ENCODE measurements around the gene IQCH. TPM values are rescaled to one million over a fixed set of nuclear protein-coding genes. Genes with fewer than 3 reads are reported as not detected.

IQCH gene
- polyA plus RNA-seq, 1 of the 3 experiments (the other 2 are of a cell fraction): 0.81 TPM

- ChIA-PET POLR2A (no interaction called here), CTCF (interaction anchor here (1.0 to 1.4 kb wide), 5 partner anchors 10 to 662 kb away, joined by 3 to 6 read pairs (median 3); no protein-coding TSS in a partner anchor)
- H3K27ac ChIP-seq (ENCODE audit: low read depth in 2 of 2, low read length in 1 of 2): peak overlapping the region; percentile 61 to 64
Measured at GRCh38 chr15:67548862-67549651, 294.5 kb downstream of the IQCH start.

GRCh38 chr15:67549736-67550135 is 295.1 kb downstream of the IQCH start:
- H3K4me2 ChIP-seq: no peak overlapping the region
- no peaks in the 10 kb centered on the region for H3K27me3 ChIP-seq (ENCODE audit: insufficient read depth)
- ChIA-PET CTCF (interaction anchor here (1.0 to 1.4 kb wide), 3 partner anchors 10 to 661 kb away, joined by 3 to 6 read pairs (median 3); no protein-coding TSS in a partner anchor), POLR2A (no interaction called here)
- H3K9me3 ChIP-seq: no peaks in the 10 kb centered on the region
- no peaks in the 10 kb centered on the region for H4K20me1 ChIP-seq (ENCODE audit: insufficient read depth)
- H3K4me1 ChIP-seq (ENCODE audit: control insufficient read depth in 1 of 2, insufficient read depth in 2 of 2, low read depth in 1 of 2, low read length in 1 of 2): peaks cover 18 to 30% of the 10 kb centered on the region in 2 experiments; a peak in 3 of 4 replicates
- H3K27ac ChIP-seq (ENCODE audit: low read depth in 2 of 2, low read length in 1 of 2): peak overlapping the region in 1 of 2 experiments; percentile 64; a peak in 2 of 4 replicates
- H3K4me3 ChIP-seq (ENCODE audit: low read depth in 2 of 2, low read length in 1 of 2): no peak overlapping the region
- H3F3A ChIP-seq (replicated peaks; ENCODE audit: insufficient read depth): peaks cover 11% of the 10 kb centered on the region
- DNase-seq: no peak
- peaks cover 13% of the 10 kb centered on the region; the same call in 1 of the 2 replicates for H3K79me2 ChIP-seq (ENCODE audit: insufficient read depth)
- no peaks in the 10 kb centered on the region for H3K9me2 ChIP-seq
- H3K36me3 ChIP-seq (replicated peaks in 1 of 2; ENCODE audit: control insufficient read depth in 1 of 2, insufficient read depth in 2 of 2, low read length in 1 of 2): peaks cover 17 to 27% of the 10 kb centered on the region in 2 experiments
- no peak overlapping the region for H3K9ac ChIP-seq
- H2AFZ ChIP-seq (ENCODE audit: low read depth): no peak overlapping the region
- WGBS (ENCODE audit: low lambda C conversion rate): 65% methylated on average over 3 of the region's 3 CpGs
- TF ChIP-seq PBX3 (IDR thresholded peaks at IDR 0.05) (no peak), USF1 (IDR thresholded peaks at IDR 0.05; ENCODE audit: borderline replicate concordance, low read depth) (no peak), SMC3 (IDR thresholded peaks at IDR 0.05; ENCODE audit: low read depth, low read length) (no peak), IRF3 (IDR thresholded peaks at IDR 0.05; ENCODE audit: low read depth, low read length) (no peak), GABPA (IDR thresholded peaks at IDR 0.05; ENCODE audit: low read depth) (no peak), MEF2A (IDR thresholded peaks at IDR 0.05; ENCODE audit: borderline replicate concordance, low read depth) (no peak), TEAD4 (IDR thresholded peaks at IDR 0.05; ENCODE audit: borderline replicate concordance, insufficient read depth) (no peak), TAF1 (IDR thresholded peaks at IDR 0.05; ENCODE audit: borderline replicate concordance, low read depth, low read length) (no peak), NRF1 (IDR thresholded peaks at IDR 0.05; ENCODE audit: low read depth, low read length) (no peak), CHD2 (IDR thresholded peaks at IDR 0.05; ENCODE audit: low read length, partially characterized antibody) (no peak), RCOR1 (IDR thresholded peaks at IDR 0.05; ENCODE audit: low read length) (no peak)

More at GRCh38 chr15:67548862-67549651, 294.5 kb downstream of the IQCH start:
- Histone ChIP-seq H3K36me3 (replicated peaks in 1 of 2; ENCODE audit: control insufficient read depth in 1 of 2, insufficient read depth in 2 of 2, low read length in 1 of 2) (peaks cover 17 to 27% of the 10 kb centered on the region in 2 experiments), H3K79me2 (ENCODE audit: insufficient read depth) (peaks cover 16% of the 10 kb centered on the region; the same call in 1 of the 2 replicates), H3K4me1 (ENCODE audit: control insufficient read depth in 1 of 2, insufficient read depth in 2 of 2, low read depth in 1 of 2, low read length in 1 of 2) (peaks cover 22 to 30% of the 10 kb centered on the region in 2 experiments; a peak in 3 of 4 replicates), H3K9me3 (no peaks in the 10 kb centered on the region), H3K4me3 (ENCODE audit: low read depth in 2 of 2, low read length in 1 of 2) (no peak overlapping the region), H3F3A (replicated peaks; ENCODE audit: insufficient read depth) (peaks cover 11% of the 10 kb centered on the region), H2AFZ (ENCODE audit: low read depth) (no peak overlapping the region), H3K4me2 (peak overlapping the region; percentile 16; the same call in 1 of the 2 replicates), H4K20me1 (ENCODE audit: insufficient read depth) (no peaks in the 10 kb centered on the region), H3K9ac (no peak overlapping the region; the same call in 1 of the 2 replicates), H3K9me2 (no peaks in the 10 kb centered on the region), H3K27me3 (ENCODE audit: insufficient read depth) (no peaks in the 10 kb centered on the region)
- WGBS (ENCODE audit: low lambda C conversion rate): 81% methylated on average over 8 of the region's 8 CpGs
- no peak for TF ChIP-seq CHD2 (IDR thresholded peaks at IDR 0.05; ENCODE audit: low read length, partially characterized antibody)
- TF ChIP-seq MEF2A (IDR thresholded peaks at IDR 0.05; ENCODE audit: borderline replicate concordance, low read depth): no peak
- TF ChIP-seq PBX3 (IDR thresholded peaks at IDR 0.05): no peak
- no peak for TF ChIP-seq IRF3 (IDR thresholded peaks at IDR 0.05; ENCODE audit: low read depth, low read length)
- no peak for TF ChIP-seq USF1 (IDR thresholded peaks at IDR 0.05; ENCODE audit: borderline replicate concordance, low read depth)
- peak; percentile 54 for DNase-seq
